Nephron (organoid): ENCODE data around the gene FUZ.
"Not testable (repeated sequence)": the region's sequence is repeated elsewhere in the genome, so short reads cannot be mapped to it uniquely, and the experiment has no call there.

Experiments used
- H3K27ac Mint-ChIP-seq, 3 experiments: 2 replicates each; pipeline ENCODE4 v1.8.0; 2020; ENCODE audit warnings: mixed read lengths in 3 of 3, mild to moderate bottlenecking in 2 of 3, moderate library complexity in 1 of 3
- H3K27me3 Mint-ChIP-seq: 2 replicates; pipeline ENCODE4 v1.8.0; 2021; ENCODE audit warnings: low read depth, mild to moderate bottlenecking, moderate library complexity, mixed read lengths
- H3K36me3 Mint-ChIP-seq: 2 replicates; pipeline ENCODE4 v1.8.0; 2020; ENCODE audit warnings: low read depth, mixed read lengths
- H3K4me1 Mint-ChIP-seq: 2 replicates; pipeline ENCODE4 v1.8.0; 2020; ENCODE audit warnings: mixed read lengths
- H3K4me3 Mint-ChIP-seq, 3 experiments: 2 replicates each; pipeline ENCODE4 v1.8.0; 2020; ENCODE audit warnings: mild to moderate bottlenecking in 3 of 3, mixed read lengths in 3 of 3, moderate library complexity in 2 of 3
- H3K9me3 Mint-ChIP-seq: 2 replicates; pipeline ENCODE4 v1.8.0; 2020; ENCODE audit warnings: mixed read lengths
- CTCF ChIP-seq, 3 experiments: fragments of 200-600 bp; sonication (generic); IDR thresholded peaks; one replicate each; pipeline ENCODE4 v1.5.0; 2021; ENCODE audit warnings: antibody characterized with exemption in 3 of 3; ENCODE audit not compliant: unreplicated experiment in 3 of 3

The FUZ gene

GRCh38 chr19:49820125-49820524 is 7.0 kb upstream of the FUZ start:
- Mint-ChIP-seq H3K27me3 (no peaks in the 10 kb centered on the region), H3K36me3 (peaks cover 18% of the 10 kb centered on the region), H3K27ac (peak overlapping the region; percentile 24 to 55 (median 29)), H3K9me3 (no peaks in the 10 kb centered on the region), H3K4me1 (peaks cover 18% of the 10 kb centered on the region), H3K4me3 (peak overlapping the region; percentile 77 to 100 (median 100))
- no peak for TF ChIP-seq CTCF (IDR thresholded peaks at IDR 0.05; ENCODE audit: unreplicated experiment in 3 of 3)

GRCh38 chr19:49819452-49820115 is 6.5 kb upstream of the FUZ start:
- Mint-ChIP-seq H3K36me3 (peaks cover 18% of the 10 kb centered on the region), H3K4me1 (peaks cover 21% of the 10 kb centered on the region), H3K27ac (peak overlapping the region; percentile 99 to 100 (median 99)), H3K4me3 (peak overlapping the region; percentile 100)
- H3K27me3 Mint-ChIP-seq, H3K9me3 Mint-ChIP-seq: not testable (repeated sequence)

DNA sequence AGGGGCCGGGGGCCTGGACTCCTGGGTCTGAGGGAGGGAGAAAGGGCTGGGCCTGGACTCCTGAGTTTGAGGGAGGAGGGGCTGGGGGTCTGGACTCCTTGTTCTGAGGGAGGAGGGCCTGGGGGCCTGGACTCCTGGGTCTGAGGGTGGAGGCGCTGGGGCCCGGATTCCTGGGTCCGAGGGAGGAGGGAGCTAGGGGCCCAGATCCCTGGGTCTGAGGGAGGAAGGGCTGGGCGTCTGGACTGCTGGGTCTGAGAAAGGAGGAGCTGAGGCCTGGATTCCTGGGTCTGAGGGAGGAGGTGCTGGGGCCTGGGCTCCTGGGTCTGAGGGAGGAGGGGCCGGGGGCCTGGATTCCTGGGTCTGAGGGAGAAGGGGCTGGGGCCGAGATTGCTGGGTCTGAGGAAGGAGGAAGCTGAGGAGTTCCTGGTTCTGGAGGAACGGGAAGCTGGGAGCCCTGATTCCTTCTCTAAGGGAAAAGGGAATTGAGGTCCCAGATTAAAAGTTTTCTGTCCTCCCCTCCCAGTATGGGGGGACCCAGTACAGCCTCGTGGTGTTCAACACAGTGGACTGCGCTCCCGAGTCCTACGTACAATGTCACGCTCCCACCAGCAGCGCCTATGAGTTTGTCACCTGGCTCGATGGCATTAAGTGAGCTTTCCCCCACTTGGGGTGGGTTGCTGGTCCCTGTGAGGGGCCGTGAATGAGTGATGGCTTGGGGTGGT is 5.7 kb upstream of the FUZ start:
- no peak for TF ChIP-seq CTCF (IDR thresholded peaks at IDR 0.05; ENCODE audit: unreplicated experiment in 3 of 3)
- Mint-ChIP-seq H3K4me3 (peak overlapping the region; percentile 100), H3K27me3 (no peaks in the 10 kb centered on the region), H3K36me3 (peaks cover 18% of the 10 kb centered on the region), H3K4me1 (peaks cover 27% of the 10 kb centered on the region), H3K9me3 (no peaks in the 10 kb centered on the region), H3K27ac (peak overlapping the region; percentile 99 to 100 (median 99))

GRCh38 chr19:49817964-49818648 is 5.0 kb upstream of the FUZ start, which contains the start of gene MED25:
MED25 (plus strand) TSS chr19:49818289; CDS start chr19:49818342, 53 bp downstream.
- peaks cover 27% of the 10 kb centered on the region for H3K4me1 Mint-ChIP-seq
- peak in 2 of 3 experiments; percentile 53 to 58 for TF ChIP-seq CTCF (IDR thresholded peaks at IDR 0.05; ENCODE audit: unreplicated experiment in 3 of 3)
- no peaks in the 10 kb centered on the region for H3K9me3 Mint-ChIP-seq
- peaks cover 3% of the 10 kb centered on the region for H3K27me3 Mint-ChIP-seq
- peaks cover 11% of the 10 kb centered on the region for H3K36me3 Mint-ChIP-seq
- H3K27ac Mint-ChIP-seq: peak within 1 kb of the TSS; percentile 99 to 100 (median 99)
- peak within 1 kb of the TSS; percentile 100 for H3K4me3 Mint-ChIP-seq

DNA sequence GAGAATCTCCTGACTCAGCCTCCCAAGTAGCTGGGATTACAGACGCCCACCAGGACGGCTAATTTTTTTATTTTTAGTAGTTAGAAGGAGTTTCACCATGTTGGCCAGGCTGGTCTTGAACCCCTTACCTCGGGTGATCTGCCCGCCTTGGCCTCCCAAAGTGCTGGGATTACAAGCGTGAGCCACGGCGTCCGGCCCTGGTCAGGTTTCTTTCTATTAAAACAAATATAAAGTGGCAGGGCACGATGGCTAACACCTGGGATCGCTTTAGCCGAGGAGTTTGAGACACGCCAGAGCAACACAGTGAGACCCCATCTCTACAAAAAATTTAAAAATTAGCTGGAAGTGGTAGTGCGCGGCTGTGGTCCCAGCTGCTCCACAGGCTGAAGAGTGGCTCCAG is 3.5 kb upstream of the FUZ start:
- Mint-ChIP-seq H3K36me3 (peaks cover 8% of the 10 kb centered on the region), H3K4me1 (peaks cover 31% of the 10 kb centered on the region), H3K9me3 (no peaks in the 10 kb centered on the region), H3K4me3 (peak overlapping the region; percentile 43 to 100 (median 73)), H3K27me3 (peaks cover 5% of the 10 kb centered on the region), H3K27ac (peak overlapping the region; percentile 99 to 100 (median 99))
- TF ChIP-seq CTCF (IDR thresholded peaks at IDR 0.05; ENCODE audit: unreplicated experiment in 3 of 3): no peak

- Mint-ChIP-seq H3K9me3 (no peaks in the 10 kb centered on the region), H3K4me3 (peak overlapping the region; percentile 71 to 97 (median 93)), H3K4me1 (peaks cover 33% of the 10 kb centered on the region), H3K27ac (peak overlapping the region; percentile 42 to 99 (median 98)), H3K27me3 (peaks cover 5% of the 10 kb centered on the region), H3K36me3 (no peaks in the 10 kb centered on the region)
- TF ChIP-seq CTCF (IDR thresholded peaks at IDR 0.05; ENCODE audit: unreplicated experiment in 3 of 3): no peak
Observed at GRCh38 chr19:49814010-49814409, 918 bp upstream of the FUZ start.
